Measurements from ENCODE around the gene CPA3.

CPA3 gene

GRCh38 chr3:148865049-148865448 lies at the start of gene CPA3:
Gene CPA3 (plus strand): TSS chr3:148865296. CDS start chr3:148865308, 12 bp downstream.
- in situ Hi-C loops (cut with MboI; ENCODE audit: low sequenced_read_pairs) = no loop called here

- in situ Hi-C loops (cut with MboI; ENCODE audit: low sequenced_read_pairs) = no loop called here
Measured at GRCh38 chr3:148815316-148816110, 49.6 kb upstream of the CPA3 start.

GRCh38 chr3:148816427-148816826 lies 48.7 kb upstream of the CPA3 start:
- in situ Hi-C loops (cut with MboI; ENCODE audit: low sequenced_read_pairs) = no loop called here

- in situ Hi-C loops (cut with MboI; ENCODE audit: low sequenced_read_pairs) = no loop called here
Measured at GRCh38 chr3:148816981-148817525, 48.0 kb upstream of the CPA3 start.

GRCh38 chr3:148820361-148821245 lies 44.5 kb upstream of the CPA3 start:
- in situ Hi-C loops (cut with MboI; ENCODE audit: low sequenced_read_pairs) = no loop called here

GRCh38 chr3:148823026-148823425 lies 42.1 kb upstream of the CPA3 start:
- in situ Hi-C loops (cut with MboI; ENCODE audit: low sequenced_read_pairs) = no loop called here

- in situ Hi-C loops (cut with MboI; ENCODE audit: low sequenced_read_pairs) = no loop called here
Measured at GRCh38 chr3:148825476-148825875, 39.6 kb upstream of the CPA3 start.

GRCh38 chr3:148827585-148827984 lies 37.5 kb upstream of the CPA3 start, which contains the start of gene CPB1:
Gene CPB1 (plus strand): TSS chr3:148827811. CDS start chr3:148827824, 13 bp downstream.
- in situ Hi-C loops (cut with MboI; ENCODE audit: low sequenced_read_pairs) = no loop called here

GRCh38 chr3:148828136-148828690 lies 36.9 kb upstream of the CPA3 start:
- in situ Hi-C loops (cut with MboI; ENCODE audit: low sequenced_read_pairs) = no loop called here

- in situ Hi-C loops (cut with MboI; ENCODE audit: low sequenced_read_pairs) = no loop called here
Measured at GRCh38 chr3:148829926-148830325, 35.2 kb upstream of the CPA3 start.

GRCh38 chr3:148833223-148833622 lies 31.9 kb upstream of the CPA3 start:
- in situ Hi-C loops (cut with MboI; ENCODE audit: low sequenced_read_pairs) = no loop called here

GRCh38 chr3:148839805-148840204 lies 25.3 kb upstream of the CPA3 start:
- in situ Hi-C loops (cut with MboI; ENCODE audit: low sequenced_read_pairs) = no loop called here

- in situ Hi-C loops (cut with MboI; ENCODE audit: low sequenced_read_pairs) = no loop called here
Measured at GRCh38 chr3:148840451-148840850, 24.6 kb upstream of the CPA3 start.

- in situ Hi-C loops (cut with MboI; ENCODE audit: low sequenced_read_pairs) = no loop called here
Measured at GRCh38 chr3:148845756-148846395, 19.2 kb upstream of the CPA3 start.

GRCh38 chr3:148847351-148847750 lies 17.7 kb upstream of the CPA3 start:
- in situ Hi-C loops (cut with MboI; ENCODE audit: low sequenced_read_pairs) = no loop called here

- in situ Hi-C loops (cut with MboI; ENCODE audit: low sequenced_read_pairs) = no loop called here
Measured at GRCh38 chr3:148848410-148848809, 16.7 kb upstream of the CPA3 start.

GRCh38 chr3:148852271-148852992 lies 12.7 kb upstream of the CPA3 start:
- in situ Hi-C loops (cut with MboI; ENCODE audit: low sequenced_read_pairs) = no loop called here

- in situ Hi-C loops (cut with MboI; ENCODE audit: low sequenced_read_pairs) = no loop called here
Measured at GRCh38 chr3:148853076-148853475, 12.0 kb upstream of the CPA3 start.

GRCh38 chr3:148854061-148854460 lies 11.0 kb upstream of the CPA3 start:
- in situ Hi-C loops (cut with MboI; ENCODE audit: low sequenced_read_pairs) = no loop called here

GRCh38 chr3:148856384-148856783 lies 8.7 kb upstream of the CPA3 start:
- in situ Hi-C loops (cut with MboI; ENCODE audit: low sequenced_read_pairs) = no loop called here
